Karpas-422 (cell line): ENCODE measurements around the gene GPD1L. TPM values are rescaled to one million over a fixed set of nuclear protein-coding genes. Genes with fewer than 3 reads are reported as not detected.

ENCODE experiments used
- DNase-seq: peaks from one replicate; pipeline ENCODE4 v3.0.0-alpha.2; 2015
- H2AFZ ChIP-seq: fragments of 200-600 bp; sonication (generic); 2 replicates; pipeline ENCODE4 v1.6.1; 2014; ENCODE audit warnings: antibody characterized with exemption, low read length, mixed read lengths
- H3K27ac ChIP-seq: fragments of 200-600 bp; sonication (generic); 2 replicates; pipeline ENCODE4 v1.5.1; 2014; ENCODE audit warnings: mild to moderate bottlenecking, low read length, moderate library complexity
- H3K27me3 ChIP-seq: fragments of 200-600 bp; sonication (generic); 2 replicates; pipeline ENCODE4 v1.6.1; 2014; ENCODE audit warnings: low read length, mixed read lengths
- H3K36me3 ChIP-seq: fragments of 200-600 bp; sonication (generic); 2 replicates; pipeline ENCODE4 v1.6.1; 2014; ENCODE audit warnings: low read length, mixed read lengths; ENCODE audit not compliant: insufficient read depth
- H3K4me1 ChIP-seq: fragments of 200-600 bp; sonication (generic); 2 replicates; pipeline ENCODE4 v1.6.1; 2014; ENCODE audit warnings: mild to moderate bottlenecking, low read length, mixed read lengths
- H3K4me2 ChIP-seq: fragments of 200-600 bp; sonication (generic); 2 replicates; pipeline ENCODE4 v1.6.1; 2014; ENCODE audit warnings: low read length, low read depth, mild to moderate bottlenecking; ENCODE audit not compliant: poor library complexity, severe bottlenecking
- H3K4me3 ChIP-seq: fragments of 200-600 bp; sonication (generic); 2 replicates; pipeline ENCODE4 v1.5.1; 2014; ENCODE audit warnings: mild to moderate bottlenecking, antibody characterized with exemption, low read length, mixed read lengths
- H3K79me2 ChIP-seq: fragments of 200-600 bp; sonication (generic); 2 replicates; pipeline ENCODE4 v1.6.1; 2014; ENCODE audit warnings: mild to moderate bottlenecking, low read length, mixed read lengths
- H3K9ac ChIP-seq: fragments of 200-600 bp; sonication (generic); 2 replicates; pipeline ENCODE4 v1.6.0; 2014; ENCODE audit warnings: low read length
- H3K9me2 ChIP-seq: fragments of 200-600 bp; sonication (generic), shearing (Covaris generic); replicated peaks from 2 replicates; pipeline ENCODE4 v1.6.0; 2014; ENCODE audit warnings: mild to moderate bottlenecking, low read length, moderate library complexity; ENCODE audit not compliant: insufficient read depth
- H3K9me3 ChIP-seq: fragments of 300-700, 200-600 bp; sonication (generic); 2 replicates; pipeline ENCODE4 v1.6.1; 2014; ENCODE audit warnings: low read length, mixed read lengths
- H4K20me1 ChIP-seq: fragments of 200-600 bp; sonication (generic); 2 replicates; pipeline ENCODE4 v1.6.1; 2014; ENCODE audit warnings: mild to moderate bottlenecking, antibody characterized with exemption, low read length, low read depth; ENCODE audit not compliant: insufficient read depth
- total RNA-seq: library from RNA; depleted of rRNA; stranded (reverse); fragments of >200 nt; shearing (Covaris generic); gene quantifications from 2 replicates; pipeline ENCODE4 v1.2.3, GENCODE V29; 2014; ENCODE audit warnings: low replicate concordance

GPD1L gene
- total RNA-seq, 1 experiment from 2014 or later = 13.5 TPM

- Histone ChIP-seq H3K79me2 (peaks cover 30% of the 10 kb centered on the region), H4K20me1 (peaks cover 11% of the 10 kb centered on the region; the same call in 1 of the 2 replicates), H3K9ac (no peak overlapping the region), H3K4me1 (peaks cover 13% of the 10 kb centered on the region), H3K27ac (no peak overlapping the region), H3K36me3 (no peaks in the 10 kb centered on the region), H3K27me3 (no peaks in the 10 kb centered on the region), H2AFZ (no peak overlapping the region), H3K9me2 (no peaks in the 10 kb centered on the region), H3K9me3 (no peaks in the 10 kb centered on the region), H3K4me3 (no peak overlapping the region), H3K4me2 (no peak overlapping the region)
- DNase-seq = no peak
Measured at GRCh38 chr3:32118215-32118614, 11.8 kb downstream of the GPD1L start.

DNA sequence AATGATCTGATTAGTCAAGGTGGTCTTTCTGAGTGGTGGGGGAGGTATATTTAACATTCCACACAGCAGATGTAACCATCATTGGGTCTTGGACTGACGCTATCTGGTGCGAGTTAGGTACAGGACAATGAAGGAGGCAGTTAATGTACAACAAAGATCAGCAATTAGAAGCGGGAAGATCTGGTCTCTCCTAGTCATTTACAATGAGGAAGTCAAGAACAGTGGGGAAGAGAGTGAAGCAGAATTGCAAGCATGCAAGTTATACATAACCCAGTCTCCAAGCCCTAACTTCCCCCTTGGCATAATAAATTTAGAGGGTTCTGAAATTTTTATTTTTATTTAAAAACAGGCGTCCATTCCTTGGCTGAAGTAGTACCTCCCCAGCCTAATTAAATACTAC is 14.1 kb downstream of the GPD1L start:
- Histone ChIP-seq H2AFZ (no peak overlapping the region), H4K20me1 (peaks cover 11% of the 10 kb centered on the region; the same call in 1 of the 2 replicates), H3K27ac (no peak overlapping the region), H3K9me2 (no peaks in the 10 kb centered on the region), H3K9ac (no peak overlapping the region), H3K27me3 (no peaks in the 10 kb centered on the region), H3K4me3 (no peak overlapping the region), H3K36me3 (no peaks in the 10 kb centered on the region), H3K79me2 (peaks cover 30% of the 10 kb centered on the region), H3K4me1 (peaks cover 13% of the 10 kb centered on the region), H3K9me3 (no peaks in the 10 kb centered on the region), H3K4me2 (no peak overlapping the region)
- no peak for DNase-seq

DNA sequence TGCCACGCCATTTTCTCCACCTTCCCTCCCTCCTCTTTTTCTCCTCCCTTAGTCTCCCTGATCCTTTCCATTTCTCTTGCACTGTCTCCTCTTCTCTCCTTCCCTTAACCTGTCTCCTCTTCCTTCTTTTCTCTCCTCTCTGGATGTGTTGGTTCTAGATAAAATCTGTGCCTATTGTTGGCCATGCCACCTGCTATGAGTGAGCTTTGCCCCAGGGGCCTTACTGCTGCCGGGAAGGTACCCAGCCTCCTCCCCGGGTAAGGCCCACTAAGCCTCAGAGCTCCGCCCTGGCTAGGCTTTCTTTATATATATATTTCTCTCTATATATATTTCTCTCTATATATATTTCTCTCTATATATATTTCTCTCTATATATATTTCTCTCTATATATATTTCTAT is 14.7 kb downstream of the GPD1L start:
- no peak overlapping the region for H3K4me3 ChIP-seq

GRCh38 chr3:32123620-32124019 is 17.2 kb downstream of the GPD1L start:
- H3K9me2 ChIP-seq = no peaks in the 10 kb centered on the region
- no peak for DNase-seq
- no peaks in the 10 kb centered on the region for H3K36me3 ChIP-seq
- peaks cover 13% of the 10 kb centered on the region for H3K4me1 ChIP-seq
- H3K9me3 ChIP-seq = no peaks in the 10 kb centered on the region
- H3K27me3 ChIP-seq = no peaks in the 10 kb centered on the region
- H3K4me3 ChIP-seq = no peak overlapping the region
- peaks cover 18% of the 10 kb centered on the region for H3K79me2 ChIP-seq
- H3K9ac ChIP-seq = no peak overlapping the region
- H4K20me1 ChIP-seq = 0 out of 2 replicates have a peak, but pooled peaks cover 11% of the 10 kb centered on the region
- H2AFZ ChIP-seq = no peak overlapping the region
- no peak overlapping the region for H3K27ac ChIP-seq
- H3K4me2 ChIP-seq = no peak overlapping the region

More for the DNA sequence above, 14.7 kb downstream of the GPD1L start:
- Histone ChIP-seq H3K4me2 (no peak overlapping the region), H3K9me3 (no peaks in the 10 kb centered on the region), H4K20me1 (peaks cover 11% of the 10 kb centered on the region; the same call in 1 of the 2 replicates), H3K9me2 (no peaks in the 10 kb centered on the region), H3K27me3 (no peaks in the 10 kb centered on the region), H3K79me2 (peaks cover 30% of the 10 kb centered on the region), H3K9ac (no peak overlapping the region), H2AFZ (no peak overlapping the region), H3K4me1 (peaks cover 13% of the 10 kb centered on the region), H3K36me3 (no peaks in the 10 kb centered on the region), H3K27ac (no peak overlapping the region)
- DNase-seq = no peak

DNA sequence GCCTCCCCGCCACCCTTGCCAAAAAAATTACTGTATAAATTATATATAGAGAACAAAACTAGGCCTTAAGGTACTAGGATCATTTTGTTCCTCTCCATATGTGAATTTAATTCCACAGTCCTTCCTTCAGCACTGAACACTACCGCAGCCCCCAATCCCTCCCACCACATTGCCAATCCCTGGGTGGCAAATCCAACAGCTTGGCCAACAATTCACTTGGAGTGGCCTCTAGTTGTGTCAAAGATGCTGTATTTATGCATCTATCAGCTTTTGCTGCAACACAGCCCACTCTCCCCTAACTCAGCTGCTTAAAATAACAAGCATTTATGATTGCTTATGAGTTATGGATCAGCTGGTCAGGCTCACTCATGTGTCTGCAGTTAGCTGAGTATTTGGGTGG is 18.6 kb downstream of the GPD1L start:
- Histone ChIP-seq H3K9me2 (no peaks in the 10 kb centered on the region), H3K9me3 (no peaks in the 10 kb centered on the region), H3K27ac (no peak overlapping the region), H2AFZ (no peak overlapping the region), H3K4me2 (no peak overlapping the region), H3K4me1 (peaks cover 5% of the 10 kb centered on the region), H3K9ac (no peak overlapping the region), H3K4me3 (no peak overlapping the region), H4K20me1 (0 out of 2 replicates have a peak, but pooled peaks cover 5% of the 10 kb centered on the region), H3K36me3 (no peaks in the 10 kb centered on the region), H3K79me2 (peaks cover 8% of the 10 kb centered on the region), H3K27me3 (no peaks in the 10 kb centered on the region)
- DNase-seq = no peak

DNA sequence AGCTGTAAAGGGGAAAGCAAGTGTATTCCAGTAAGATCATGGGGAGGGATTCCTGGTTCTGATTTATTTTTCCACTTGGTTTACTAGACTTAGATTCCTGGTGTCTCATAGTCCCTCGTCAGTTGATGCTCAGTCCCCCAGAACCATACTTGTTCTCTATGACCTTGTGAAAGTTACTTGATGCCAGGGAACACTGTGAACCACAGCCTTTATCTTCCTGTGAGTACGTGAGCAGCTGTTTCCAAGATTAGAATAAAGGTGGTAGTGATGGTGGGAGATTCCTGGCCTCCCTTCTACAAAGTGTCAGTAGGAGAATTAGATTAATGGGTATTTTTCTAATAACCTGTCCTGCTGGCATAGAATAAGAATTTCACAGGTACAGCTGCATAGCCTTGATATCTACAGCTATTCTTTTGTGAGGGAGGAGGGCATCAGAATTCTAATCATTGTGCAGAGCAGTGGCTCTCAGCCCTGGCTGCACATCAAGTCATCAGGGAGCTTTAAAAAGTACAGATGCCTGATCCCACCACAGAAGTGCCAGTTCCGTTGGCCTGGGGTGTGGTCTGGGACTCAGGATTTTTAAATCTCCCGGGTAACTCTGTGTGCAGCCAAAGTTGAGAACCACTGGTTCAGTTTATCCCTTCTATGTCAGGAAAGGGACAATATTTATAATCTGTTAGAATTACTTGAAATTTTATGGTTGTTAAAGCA is 20.0 kb downstream of the GPD1L start:
- H3K9ac ChIP-seq = no peak overlapping the region
- H3K36me3 ChIP-seq = no peaks in the 10 kb centered on the region
- no peaks in the 10 kb centered on the region for H3K9me2 ChIP-seq
- H3K4me1 ChIP-seq = peaks cover 3% of the 10 kb centered on the region; the same call in 1 of the 2 replicates
- H3K79me2 ChIP-seq = peaks cover 4% of the 10 kb centered on the region
- H3K4me2 ChIP-seq = no peak overlapping the region
- no peaks in the 10 kb centered on the region for H3K9me3 ChIP-seq
- 0 out of 2 replicates have a peak, but pooled peaks cover 5% of the 10 kb centered on the region for H4K20me1 ChIP-seq
- no peak overlapping the region for H2AFZ ChIP-seq
- no peak for DNase-seq
- no peak overlapping the region for H3K27ac ChIP-seq
- H3K27me3 ChIP-seq = no peaks in the 10 kb centered on the region
- no peak overlapping the region for H3K4me3 ChIP-seq

- Histone ChIP-seq H3K27me3 (no peaks in the 10 kb centered on the region), H3K27ac (no peak overlapping the region), H3K9me3 (no peaks in the 10 kb centered on the region), H3K4me2 (no peak overlapping the region), H3K4me3 (no peak overlapping the region), H3K9me2 (no peaks in the 10 kb centered on the region), H3K9ac (no peak overlapping the region), H4K20me1 (0 out of 2 replicates have a peak, but pooled peaks cover 5% of the 10 kb centered on the region), H3K79me2 (no peaks in the 10 kb centered on the region; the same call in 1 of the 2 replicates), H2AFZ (no peak overlapping the region), H3K4me1 (peaks cover 3% of the 10 kb centered on the region; the same call in 1 of the 2 replicates), H3K36me3 (no peaks in the 10 kb centered on the region)
- no peak for DNase-seq
Measured at GRCh38 chr3:32127219-32127826, 20.9 kb downstream of the GPD1L start.

DNA sequence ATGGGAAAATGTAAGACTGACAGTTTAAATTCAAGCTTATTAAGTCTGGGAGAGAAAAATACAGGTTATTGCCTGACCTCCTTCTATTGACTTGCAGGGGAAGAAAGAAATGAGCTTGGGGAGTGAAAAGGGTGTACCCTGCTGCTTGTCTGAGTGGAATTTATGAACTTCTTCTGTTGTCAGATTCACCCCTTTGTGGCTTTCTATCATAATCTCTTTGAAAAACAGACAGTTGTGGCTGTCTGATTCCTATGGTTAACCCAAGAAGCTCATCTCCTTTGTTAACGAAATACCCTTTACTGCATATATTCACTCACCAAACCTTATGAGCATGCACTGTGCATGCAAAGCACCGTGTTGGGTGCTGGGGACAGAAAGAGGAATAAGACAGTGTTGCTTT is 22.5 kb downstream of the GPD1L start:
- Histone ChIP-seq H3K36me3 (no peaks in the 10 kb centered on the region), H3K27me3 (no peaks in the 10 kb centered on the region), H3K9me2 (no peaks in the 10 kb centered on the region), H3K27ac (no peak overlapping the region), H2AFZ (no peak overlapping the region), H3K9ac (no peak overlapping the region), H3K79me2 (no peaks in the 10 kb centered on the region; the same call in 1 of the 2 replicates), H3K9me3 (no peaks in the 10 kb centered on the region), H3K4me1 (peaks cover 3% of the 10 kb centered on the region; the same call in 1 of the 2 replicates), H4K20me1 (no peaks in the 10 kb centered on the region), H3K4me2 (no peak overlapping the region), H3K4me3 (no peak overlapping the region)
- no peak for DNase-seq
